Kidney capillary endothelial cell (primary cell): ENCODE results near the gene MOK.
"Not testable (repeated sequence)": the region's sequence is repeated elsewhere in the genome, so short reads cannot be mapped to it uniquely, and the experiment has no call there.

ENCODE experiments used
- DNase-seq: peaks from one replicate; pipeline ENCODE4 v3.0.0-alpha.2; 2018; ENCODE audit warnings: low spot score

Gene MOK

GRCh38 chr14:102321456-102322422 is 16.8 kb upstream of the MOK start:
- no peak for DNase-seq

DNA sequence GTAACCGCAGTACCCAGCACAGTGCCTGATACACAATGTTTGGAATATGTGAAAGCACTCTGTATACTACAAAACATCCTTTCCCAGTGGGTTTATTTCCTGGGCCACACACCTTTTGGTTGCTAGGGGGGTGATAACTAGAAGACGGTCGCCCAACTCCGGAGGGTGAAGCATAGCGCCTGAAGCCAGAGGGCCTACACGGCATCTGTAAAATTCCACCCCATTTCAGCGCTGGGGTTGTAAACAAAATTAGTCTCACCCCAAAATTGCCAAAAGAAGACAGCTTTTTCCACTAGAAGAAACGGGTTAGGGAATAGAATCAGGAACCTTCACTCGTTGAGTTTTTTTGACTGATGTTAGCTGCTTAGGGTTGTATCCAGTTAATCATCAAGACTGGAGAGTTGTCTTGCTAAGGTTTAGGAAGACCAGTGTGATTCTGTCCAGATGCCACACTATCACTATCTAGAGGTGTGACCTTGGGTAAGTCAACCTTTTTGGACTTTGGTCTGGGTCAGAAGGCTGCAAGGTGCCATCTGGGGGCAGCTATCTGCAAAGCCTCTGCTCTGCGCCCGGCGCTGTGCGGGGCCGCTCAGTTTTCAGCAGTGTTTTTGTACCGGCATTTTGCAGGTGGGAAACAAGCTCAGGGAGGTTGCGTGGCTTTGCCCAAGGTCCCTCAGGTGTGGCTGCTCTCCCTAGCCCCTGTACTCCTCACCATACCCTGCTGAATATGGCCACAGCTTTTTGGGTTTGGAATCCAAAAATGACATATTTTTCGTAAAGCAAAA is 15.9 kb upstream of the MOK start:
- DNase-seq: no peak

GRCh38 chr14:102320033-102320660 is 15.2 kb upstream of the MOK start:
- no peak for DNase-seq

GRCh38 chr14:102319351-102320032 is 14.5 kb upstream of the MOK start, which contains the start of gene ZNF839:
ZNF839 (plus strand) TSS chr14:102319746; CDS start chr14:102319766, 20 bp downstream.
- DNase-seq: peak; percentile 85

GRCh38 chr14:102318781-102319276 is 13.9 kb upstream of the MOK start:
- DNase-seq: no peak

GRCh38 chr14:102317564-102318248 is 12.7 kb upstream of the MOK start:
- DNase-seq: no peak

DNA sequence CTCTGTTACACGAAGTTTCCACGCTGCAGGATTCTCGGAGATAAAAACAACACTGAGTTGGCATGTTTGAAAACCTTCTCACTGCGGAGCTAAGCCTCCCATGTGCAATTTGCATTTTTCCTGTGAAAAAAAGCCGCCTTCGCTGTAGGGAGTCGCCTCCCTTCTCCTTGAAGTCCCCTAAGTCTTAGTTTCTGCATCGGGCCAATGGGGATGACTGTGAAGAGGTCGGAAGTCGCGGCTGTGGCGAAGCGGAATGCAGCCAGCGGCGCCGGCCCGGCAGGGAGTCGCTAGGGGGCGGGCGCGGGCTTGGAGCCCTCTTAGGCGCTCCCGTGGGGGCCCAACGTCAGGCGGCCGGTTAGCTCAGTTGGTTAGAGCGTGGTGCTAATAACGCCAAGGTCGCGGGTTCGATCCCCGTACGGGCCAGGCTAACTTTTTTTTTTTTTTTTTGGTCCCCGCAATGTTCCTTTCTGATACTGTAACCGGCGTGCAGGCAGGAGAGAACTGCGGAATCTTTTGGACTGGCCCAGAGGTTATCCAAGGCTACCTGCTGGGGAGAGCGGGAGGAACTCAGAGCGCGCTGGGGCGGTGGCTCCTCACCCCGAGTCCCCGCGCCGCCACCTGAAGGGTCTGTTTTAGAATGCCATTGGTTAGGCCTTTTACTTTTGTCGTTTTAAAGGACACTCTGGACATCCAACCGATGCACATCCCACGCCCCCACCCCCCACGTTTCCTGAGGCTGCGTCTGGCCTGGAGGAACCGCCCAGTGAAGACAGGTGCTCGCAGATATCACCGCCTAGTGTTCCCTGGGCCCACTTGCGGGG is 12.0 kb upstream of the MOK start:
- DNase-seq: peak; percentile 86

DNA sequence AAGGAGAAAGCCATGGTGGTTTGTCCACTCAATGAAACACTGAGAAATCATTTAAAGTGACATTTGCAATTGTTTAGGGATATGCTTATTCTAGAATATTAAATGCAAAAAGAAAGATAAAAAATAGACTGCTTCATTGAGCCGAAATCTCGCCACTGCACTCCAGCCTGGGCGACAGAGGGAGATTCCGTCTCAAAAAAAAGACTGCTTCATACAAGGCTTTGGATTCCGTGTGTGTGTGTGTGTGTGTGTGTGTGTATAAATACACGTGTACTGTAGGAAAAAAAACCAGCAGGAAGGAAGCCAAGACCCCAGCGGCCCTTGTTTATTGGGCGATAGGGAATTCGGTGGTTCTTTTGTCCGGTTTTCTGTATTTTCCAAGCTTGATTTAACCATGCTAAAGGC is 11.4 kb upstream of the MOK start:
- DNase-seq: no peak

GRCh38 chr14:102315121-102315520 is 10.2 kb upstream of the MOK start:
- no peak for DNase-seq

GRCh38 chr14:102314242-102315011 is 9.5 kb upstream of the MOK start:
- DNase-seq: peak; percentile 79

GRCh38 chr14:102303664-102304063 is 1.3 kb downstream of the MOK start:
- no peak for DNase-seq

DNA sequence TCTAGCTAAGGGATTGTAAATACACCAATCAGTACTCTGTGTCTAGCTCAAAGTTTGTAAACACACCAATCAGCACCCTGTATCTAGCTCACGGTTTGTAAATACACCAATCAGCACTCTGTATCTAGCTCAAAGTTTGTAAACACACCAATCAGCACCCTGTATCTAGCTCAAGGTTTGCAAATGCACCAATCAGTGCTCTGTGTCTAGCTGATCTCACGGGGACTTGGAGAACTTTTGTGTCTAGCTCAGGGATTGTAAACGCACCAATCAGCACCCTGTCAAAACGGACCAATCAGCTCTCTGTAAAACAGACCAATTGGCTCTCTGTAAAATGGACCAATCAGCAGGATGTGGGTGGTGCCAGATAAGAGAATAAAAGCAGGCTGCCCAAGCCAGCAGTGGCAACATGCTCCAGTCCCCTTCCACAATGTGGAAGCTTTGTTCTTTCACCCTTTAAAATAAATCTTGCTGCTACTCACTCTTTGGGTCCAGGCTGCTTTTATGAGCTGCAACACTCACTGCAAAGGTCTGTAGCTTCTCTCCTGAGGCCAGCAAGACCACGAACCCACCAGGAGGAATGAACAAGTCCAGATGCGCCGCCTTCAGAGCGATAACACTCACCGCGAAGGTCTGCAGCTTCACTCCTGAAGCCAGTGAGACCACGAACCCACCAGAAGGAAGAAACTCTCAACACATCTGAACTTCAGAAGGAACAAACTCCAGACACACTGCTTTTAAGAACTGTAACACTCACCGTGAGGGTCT is 6.5 kb downstream of the MOK start:
- DNase-seq: not testable (repeated sequence)

- no peak for DNase-seq
Observed at GRCh38 chr14:102297436-102298170, 7.4 kb downstream of the MOK start.

DNA sequence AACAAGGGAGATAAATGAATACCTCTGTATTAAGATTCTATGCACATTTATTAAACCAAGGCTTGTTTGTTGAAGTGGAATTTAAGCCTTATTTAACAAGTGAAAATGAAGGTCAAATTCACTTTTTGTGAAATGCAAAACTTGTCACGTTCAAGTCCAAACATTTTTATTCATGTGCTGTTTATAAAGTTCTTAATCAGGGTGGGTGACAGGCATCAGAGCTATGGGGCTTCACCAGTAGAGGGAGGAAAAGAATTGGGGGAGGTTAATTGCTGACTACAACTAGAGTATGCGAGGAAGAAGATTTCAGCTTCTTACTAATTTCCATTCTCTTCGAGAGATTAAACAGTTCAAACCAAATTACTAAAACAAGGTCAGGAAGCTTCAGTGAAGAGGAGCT is 9.7 kb downstream of the MOK start:
- no peak for DNase-seq

DNA sequence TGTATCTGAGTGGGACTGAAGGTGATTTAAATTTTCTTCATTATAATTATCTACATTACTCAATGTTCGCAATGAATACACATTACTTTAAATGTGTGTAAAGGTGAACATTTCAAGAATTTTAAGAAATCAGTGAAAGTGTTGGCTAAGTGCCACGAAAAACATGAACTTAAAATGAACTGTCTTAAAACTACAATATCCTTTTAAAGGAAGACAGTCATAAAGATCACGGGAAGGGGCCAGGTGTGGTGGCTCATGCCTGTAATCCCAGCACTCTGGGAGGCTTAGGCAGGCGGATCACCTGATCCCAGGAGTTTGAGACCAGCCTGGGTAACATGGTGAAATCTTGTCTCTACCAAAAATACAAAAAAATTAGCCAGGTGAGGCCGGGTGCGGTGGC is 11.2 kb downstream of the MOK start:
- DNase-seq: no peak

DNA sequence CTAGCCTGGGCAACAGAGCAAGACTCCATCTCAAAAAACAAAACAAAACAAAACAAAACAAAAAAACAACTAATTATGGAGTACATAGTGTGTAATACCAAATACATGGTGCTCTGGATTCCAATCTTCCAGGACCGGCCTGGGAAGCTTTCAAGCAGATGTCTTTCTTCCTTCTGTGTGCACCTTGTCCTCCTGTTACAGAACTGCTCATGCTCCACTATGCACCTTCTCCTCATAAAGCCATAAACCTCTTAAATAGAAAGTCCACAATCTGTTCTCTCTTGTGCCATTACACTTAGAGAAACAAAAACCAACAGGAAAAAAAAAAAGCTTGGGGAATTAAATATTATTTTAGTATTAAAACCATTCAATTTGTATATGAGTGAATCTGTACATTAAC is 12.5 kb downstream of the MOK start:
- no peak for DNase-seq

DNA sequence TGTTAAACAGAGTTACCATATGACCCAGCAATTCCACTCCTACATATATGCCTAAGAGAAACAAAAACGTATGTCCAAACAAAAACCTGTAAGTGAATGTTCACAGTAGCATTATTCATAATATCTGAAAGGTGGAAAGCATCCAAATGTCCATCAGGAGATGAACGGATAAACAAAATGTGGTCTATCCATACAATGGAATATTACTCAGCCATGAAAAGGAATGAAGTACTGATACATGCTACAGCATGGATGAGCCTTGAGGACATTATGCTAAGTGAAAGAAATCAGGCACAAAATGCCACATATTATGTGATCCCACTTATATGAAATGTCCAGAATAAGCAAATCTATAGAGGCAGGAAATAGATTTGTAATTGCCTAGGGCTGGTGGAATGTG is 16.8 kb downstream of the MOK start:
- DNase-seq: no peak

- DNase-seq: no peak
Observed at GRCh38 chr14:102285106-102285505, 19.9 kb downstream of the MOK start.
